Ectodermal cell (in vitro differentiated cells): ENCODE data around the gene NRP1.
"Not testable (repeated sequence)": the region's sequence is repeated elsewhere in the genome, so short reads cannot be mapped to it uniquely, and the experiment has no call there.

ENCODE experiments used
- H3K27ac ChIP-seq: 2 replicates; pipeline ENCODE4 v1.7.0; 2013; ENCODE audit warnings: mild to moderate bottlenecking, low read depth, low read length; ENCODE audit not compliant: insufficient read depth, poor library complexity, severe bottlenecking
- H3K27me3 ChIP-seq: 2 replicates; pipeline ENCODE4 v1.7.0; 2013; ENCODE audit warnings: mild to moderate bottlenecking, low read length; ENCODE audit not compliant: insufficient read depth, control insufficient read depth, poor library complexity, severe bottlenecking
- H3K36me3 ChIP-seq: one replicate; pipeline ENCODE4 v1.7.0; 2013; ENCODE audit warnings: low read length; ENCODE audit not compliant: control insufficient read depth, insufficient read depth
- H3K4me1 ChIP-seq: one replicate; pipeline ENCODE4 v1.7.0; 2013; ENCODE audit warnings: low read length; ENCODE audit not compliant: control insufficient read depth, insufficient read depth
- H3K4me3 ChIP-seq: 2 replicates; pipeline ENCODE4 v1.7.0; 2013; ENCODE audit warnings: low read depth, low read length, control low read depth; ENCODE audit not compliant: insufficient read depth
- H3K9me3 ChIP-seq: 2 replicates; pipeline ENCODE4 v1.7.0; 2013; ENCODE audit warnings: mild to moderate bottlenecking, low read length, moderate library complexity; ENCODE audit not compliant: control insufficient read depth
- WGBS, 2 experiments: methylation state at CpG; one replicate each; pipeline ENCODE4 v1.1.7; 2013; ENCODE audit warnings: missing lambda C conversion rate in 2 of 2; 5-methylcytosine and 5-hydroxymethylcytosine counted together

Gene NRP1

DNA sequence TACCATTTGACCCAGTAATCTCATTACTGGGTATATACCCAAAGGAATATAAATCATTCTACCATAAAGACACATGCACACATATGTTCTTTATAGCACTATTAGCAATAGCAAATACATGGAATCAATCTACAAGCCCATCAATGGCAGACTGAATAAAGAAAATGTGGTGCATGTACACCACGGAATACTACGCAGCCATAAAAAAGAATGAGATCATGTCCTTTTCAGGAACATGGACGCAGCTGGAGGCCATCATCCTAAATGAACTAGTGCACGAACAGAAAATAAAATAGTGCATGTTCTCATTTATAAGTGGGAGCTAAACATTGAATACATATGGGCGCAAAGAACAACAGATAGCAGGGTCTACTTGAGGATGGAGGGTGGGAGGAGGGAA is 26.6 kb downstream of the NRP1 start:
- Histone ChIP-seq H3K4me1 (no peaks in the 10 kb centered on the region), H3K9me3 (no peaks in the 10 kb centered on the region), H3K27ac (no peak overlapping the region), H3K36me3 (no peaks in the 10 kb centered on the region), H3K4me3 (no peak overlapping the region), H3K27me3 (no peaks in the 10 kb centered on the region)
- 96 to 97% methylated on average over 5 of the region's 5 CpGs for WGBS, 2 experiments

DNA sequence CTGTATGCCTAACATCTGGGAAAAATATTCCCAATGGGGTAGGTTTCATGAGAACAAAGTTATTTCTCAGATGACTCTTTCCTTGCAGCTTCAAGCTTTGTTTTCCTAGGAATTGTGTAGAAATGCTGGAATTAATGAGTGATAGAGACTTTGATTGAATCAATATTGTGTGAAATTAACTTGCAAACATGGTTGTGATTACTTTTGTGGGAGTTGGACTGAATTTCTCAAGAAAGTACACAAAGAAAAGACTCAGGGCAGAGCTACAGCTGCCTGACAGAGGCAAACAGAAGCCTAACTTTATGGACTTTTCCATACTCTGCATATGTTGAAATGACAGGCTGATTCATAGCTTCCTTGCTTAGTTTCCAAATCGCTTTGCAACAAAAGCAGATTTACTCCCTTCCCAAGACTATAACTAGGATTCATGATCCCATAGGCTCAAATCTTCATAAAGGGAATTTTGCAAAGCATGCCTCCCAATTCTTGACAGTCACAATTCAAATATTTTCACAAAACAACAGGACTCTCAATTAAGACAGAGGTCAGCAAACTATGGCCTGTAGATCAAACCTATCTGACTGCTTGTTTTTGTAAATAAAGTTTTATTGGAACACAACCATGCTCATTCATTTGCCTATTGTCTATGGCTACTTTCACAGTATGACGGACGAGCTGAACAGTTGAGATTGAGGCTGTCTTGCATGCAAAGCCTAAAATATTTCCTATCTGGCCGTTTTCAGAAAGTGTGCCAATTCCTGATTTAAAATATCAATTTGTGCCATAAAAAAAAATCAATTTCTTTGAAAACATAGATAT is 27.6 kb downstream of the NRP1 start:
- Histone ChIP-seq H3K27me3 (no peaks in the 10 kb centered on the region), H3K27ac (no peak overlapping the region), H3K4me1 (peaks cover 5% of the 10 kb centered on the region), H3K9me3 (no peaks in the 10 kb centered on the region), H3K36me3 (no peaks in the 10 kb centered on the region), H3K4me3 (no peak overlapping the region)
- 88 to 93% methylated on average over 4 of the region's 4 CpGs for WGBS, 2 experiments

DNA sequence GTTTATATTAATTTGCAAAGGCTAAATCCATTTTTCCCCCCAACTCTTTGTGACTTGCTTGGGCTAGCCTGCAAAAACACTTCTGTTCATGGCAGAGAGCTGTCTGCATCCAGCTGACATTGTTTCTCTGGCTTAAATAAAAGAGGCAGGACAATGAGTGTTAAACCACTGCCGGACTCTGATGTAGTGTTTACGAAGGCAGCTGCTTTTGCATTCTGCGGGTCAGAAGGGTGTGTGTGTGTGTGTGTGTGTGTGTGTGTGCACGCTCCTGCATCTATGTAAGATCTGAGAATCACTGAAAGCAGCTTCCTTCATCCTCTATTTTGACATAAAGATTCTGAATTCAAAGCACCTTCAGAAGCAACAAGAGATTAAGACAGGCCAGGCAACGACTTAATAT is 28.3 kb downstream of the NRP1 start:
- Histone ChIP-seq H3K9me3 (no peaks in the 10 kb centered on the region), H3K4me3 (no peak overlapping the region), H3K27me3 (no peaks in the 10 kb centered on the region), H3K36me3 (no peaks in the 10 kb centered on the region), H3K4me1 (peaks cover 5% of the 10 kb centered on the region), H3K27ac (no peak overlapping the region)
- 59 to 81% methylated on average over 4 to 5 of the region's 5 CpGs for WGBS, 2 experiments

DNA sequence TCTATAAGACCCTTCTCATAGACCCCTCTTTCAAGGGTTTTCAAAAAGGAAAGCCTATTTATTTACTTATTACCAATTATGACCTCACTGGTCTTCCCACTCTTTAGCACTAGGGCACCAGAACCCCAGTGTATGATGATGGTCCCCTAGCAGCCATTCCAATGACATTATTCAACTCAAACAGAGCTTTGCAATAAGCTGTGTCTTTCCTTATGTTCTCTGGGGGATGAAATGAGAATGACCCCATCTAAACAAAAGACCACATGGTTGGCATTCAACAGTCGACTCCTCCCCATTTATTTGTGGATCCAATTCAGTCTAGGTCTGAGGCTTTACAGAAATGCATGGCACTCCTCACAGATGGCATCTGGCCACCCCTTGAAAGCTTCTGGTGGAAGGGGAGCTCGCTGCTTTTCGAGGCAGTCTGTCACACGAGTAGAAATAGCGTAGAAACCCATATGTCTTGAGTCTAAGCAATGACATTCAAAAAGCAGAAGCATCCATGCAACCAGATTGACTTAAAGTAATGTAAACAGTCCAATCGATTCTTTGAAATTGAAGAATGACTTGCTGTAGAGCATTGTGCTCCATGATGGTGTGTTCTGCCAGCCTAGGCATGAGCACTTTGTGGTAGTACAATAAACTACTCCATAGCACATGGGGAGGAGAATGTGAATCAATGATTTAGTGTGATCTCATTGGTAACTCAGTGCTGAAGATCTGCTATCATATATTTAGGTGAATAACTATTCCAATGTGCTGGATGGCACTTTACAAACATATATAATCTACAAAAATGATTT is 29.8 kb downstream of the NRP1 start:
- Histone ChIP-seq H3K27ac (no peak overlapping the region), H3K36me3 (no peaks in the 10 kb centered on the region), H3K4me3 (no peak overlapping the region), H3K4me1 (peaks cover 5% of the 10 kb centered on the region), H3K27me3 (no peaks in the 10 kb centered on the region), H3K9me3 (no peaks in the 10 kb centered on the region)
- 91 to 98% methylated on average over 6 of the region's 6 CpGs for WGBS, 2 experiments

DNA sequence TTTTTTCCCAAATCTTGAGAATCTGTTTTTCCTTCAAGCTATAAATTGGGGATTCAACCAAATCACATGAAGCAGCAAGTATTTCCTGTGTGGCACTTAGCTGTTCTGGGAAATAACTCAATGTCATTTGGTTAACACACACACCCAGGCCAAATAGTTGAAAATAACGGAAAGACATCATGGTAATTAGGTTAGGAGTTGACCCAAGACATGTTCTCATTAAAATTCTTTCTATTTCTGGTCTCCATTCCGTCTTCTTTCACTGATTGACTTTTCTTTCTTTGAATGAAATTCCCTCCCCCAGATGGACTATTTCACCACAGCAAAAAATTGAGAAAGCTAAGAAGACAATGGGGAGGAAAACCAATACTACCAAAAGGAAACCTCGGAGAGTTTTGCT is 30.5 kb downstream of the NRP1 start:
- Histone ChIP-seq H3K27ac (no peak overlapping the region), H3K4me3 (no peak overlapping the region), H3K27me3 (no peaks in the 10 kb centered on the region), H3K4me1 (peaks cover 5% of the 10 kb centered on the region), H3K9me3 (no peaks in the 10 kb centered on the region), H3K36me3 (no peaks in the 10 kb centered on the region)
- WGBS, 2 experiments, result 89 to 94% methylated on average over 3 of the region's 3 CpGs

DNA sequence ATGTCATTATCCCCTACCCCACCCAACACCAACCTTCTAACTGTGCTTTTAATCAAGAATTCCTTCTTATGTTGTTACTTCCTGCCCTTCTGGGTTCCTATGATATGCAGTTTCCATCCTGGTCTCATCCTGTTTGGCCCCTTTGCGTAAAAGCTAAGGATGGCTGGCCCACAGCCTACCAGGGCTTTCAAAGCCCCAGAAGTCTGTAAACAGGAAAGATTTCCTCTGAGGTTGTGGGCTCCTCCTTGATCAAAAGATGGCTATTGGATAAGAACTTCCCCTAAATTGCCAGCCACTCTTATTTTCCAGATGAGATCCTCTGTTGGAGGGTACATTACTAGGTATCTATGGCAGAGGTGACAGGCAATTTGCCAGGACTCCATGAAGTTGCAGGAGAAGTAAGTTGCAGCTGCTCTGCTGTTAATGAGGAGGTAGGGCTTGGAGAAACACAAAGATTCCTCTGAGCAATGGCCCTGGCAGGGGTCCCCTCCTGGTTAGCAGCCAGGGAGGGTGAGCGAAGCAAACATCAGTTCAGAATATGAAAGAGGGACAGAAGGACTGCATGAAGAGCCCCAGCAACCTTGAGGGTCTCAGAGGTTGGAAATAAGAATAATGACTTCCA is 32.1 kb downstream of the NRP1 start:
- Histone ChIP-seq H3K4me3 (no peak overlapping the region), H3K27ac (no peak overlapping the region), H3K27me3 (no peaks in the 10 kb centered on the region), H3K9me3 (no peaks in the 10 kb centered on the region), H3K4me1 (peaks cover 5% of the 10 kb centered on the region), H3K36me3 (no peaks in the 10 kb centered on the region)
- 88 to 92% methylated on average over 2 of the region's 2 CpGs for WGBS, 2 experiments

DNA sequence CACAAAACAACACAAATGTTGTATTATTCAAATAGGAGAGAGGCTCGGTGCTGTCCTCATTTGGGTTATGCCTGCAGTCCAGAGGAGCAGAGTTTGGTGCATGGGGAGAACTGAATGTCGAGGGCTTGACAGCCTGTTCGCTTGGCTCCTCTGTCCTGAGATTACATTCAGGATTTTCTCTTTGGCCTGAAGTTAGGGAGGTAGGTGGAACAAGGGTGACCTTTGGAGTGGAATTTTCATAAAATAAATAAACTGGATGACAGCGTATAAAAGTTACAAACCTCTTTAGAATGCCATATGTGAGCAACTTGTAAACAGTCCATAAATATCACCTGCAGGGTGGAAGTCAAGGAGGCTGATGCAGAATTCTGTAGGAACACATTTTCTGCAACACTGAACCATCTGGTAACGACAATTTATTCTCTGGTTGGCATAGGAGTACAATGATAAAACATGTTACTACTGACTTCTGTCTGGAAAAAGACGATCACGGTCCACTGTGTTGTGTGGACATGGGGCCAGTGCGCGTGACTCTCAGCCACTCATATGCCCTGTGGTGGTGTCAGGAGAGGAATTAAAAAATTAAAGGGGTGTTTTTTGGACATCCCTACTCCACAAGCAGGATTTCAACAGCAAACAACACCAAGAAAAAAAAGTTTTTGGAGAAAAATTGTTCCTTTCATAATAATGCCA is 33.2 kb downstream of the NRP1 start:
- Histone ChIP-seq H3K4me3 (no peak overlapping the region), H3K9me3 (no peaks in the 10 kb centered on the region), H3K27me3 (no peaks in the 10 kb centered on the region), H3K4me1 (peaks cover 5% of the 10 kb centered on the region), H3K27ac (no peak overlapping the region), H3K36me3 (no peaks in the 10 kb centered on the region)
- 91 to 94% methylated on average over 7 to 9 of the region's 9 CpGs for WGBS, 2 experiments

DNA sequence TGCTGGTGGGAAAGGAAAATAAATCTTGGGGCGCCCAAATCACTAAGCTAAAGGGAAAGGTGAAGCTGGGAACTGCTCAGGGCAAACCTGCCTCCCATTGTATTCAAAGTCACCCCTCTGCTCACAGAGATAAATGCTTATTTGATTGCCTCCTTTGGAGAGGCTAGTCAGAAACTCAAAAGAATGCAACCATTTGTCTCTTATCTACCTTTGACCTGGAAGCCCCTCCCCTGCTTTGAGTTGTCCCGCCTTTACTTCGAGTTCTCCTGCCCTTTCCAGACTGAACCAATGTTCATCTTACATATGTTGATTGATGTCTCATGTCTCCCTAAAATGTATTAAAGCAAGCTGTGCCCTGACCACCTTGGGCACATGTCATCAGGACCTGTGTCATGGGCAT is 33.9 kb downstream of the NRP1 start:
- not testable (repeated sequence) for H3K27ac ChIP-seq, H3K9me3 ChIP-seq, H3K36me3 ChIP-seq, H3K4me3 ChIP-seq, H3K4me1 ChIP-seq, H3K27me3 ChIP-seq
- whole genome bisulfite sequencing, 2 experiments, result 79 to 91% methylated on average over 3 of the region's 3 CpGs

DNA sequence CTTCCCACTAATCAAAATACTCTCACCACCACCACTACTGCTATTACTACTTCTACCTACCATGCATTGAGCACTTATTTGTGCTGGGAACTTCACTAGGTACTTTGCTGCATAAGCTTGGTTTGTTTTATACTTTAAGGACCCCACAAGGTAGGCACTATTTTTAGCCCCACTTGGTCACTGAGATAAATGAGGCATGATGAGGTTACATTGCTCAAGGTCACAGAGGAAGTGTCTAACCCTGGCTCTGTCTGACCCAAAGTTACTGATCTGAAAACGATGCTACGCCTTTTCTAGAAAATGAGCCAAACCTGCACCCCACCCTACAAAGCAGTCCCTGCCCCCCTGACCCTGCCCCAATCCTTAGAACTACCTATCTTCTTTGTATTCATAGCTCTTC is 35.6 kb downstream of the NRP1 start:
- Histone ChIP-seq H3K4me3 (no peak overlapping the region), H3K27ac (no peak overlapping the region), H3K4me1 (peaks cover 5% of the 10 kb centered on the region), H3K36me3 (no peaks in the 10 kb centered on the region), H3K27me3 (no peaks in the 10 kb centered on the region), H3K9me3 (no peaks in the 10 kb centered on the region)
- WGBS, 2 experiments, result 61 to 72% methylated on average over 2 of the region's 2 CpGs

DNA sequence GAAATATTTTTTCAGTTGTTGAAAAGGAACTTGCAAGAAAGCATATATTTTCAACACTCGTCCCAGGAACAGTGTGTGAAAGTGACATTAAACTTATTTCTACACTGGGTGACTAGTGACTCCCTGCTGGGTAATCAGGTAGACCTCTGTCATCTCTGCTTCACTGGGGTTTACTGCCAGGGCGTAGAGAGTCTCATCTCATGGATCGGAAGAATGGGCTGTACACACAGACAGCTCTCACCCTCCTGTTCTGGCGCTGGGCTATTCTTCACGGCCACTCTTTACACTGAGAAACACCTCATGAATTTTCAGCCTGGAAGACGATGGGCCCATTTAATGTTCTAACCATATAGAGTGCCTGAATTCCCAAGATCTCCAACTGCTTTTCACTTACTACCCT is 36.4 kb downstream of the NRP1 start:
- WGBS, 2 experiments, result 86% methylated on average over 6 of the region's 6 CpGs

More for the DNA sequence above, 36.4 kb downstream of the NRP1 start:
- no peak overlapping the region for H3K27ac ChIP-seq
- H3K36me3 ChIP-seq, result no peaks in the 10 kb centered on the region
- no peak overlapping the region for H3K4me3 ChIP-seq
- peaks cover 5% of the 10 kb centered on the region for H3K4me1 ChIP-seq
- no peaks in the 10 kb centered on the region for H3K9me3 ChIP-seq
- no peaks in the 10 kb centered on the region for H3K27me3 ChIP-seq
